ENCODE results near the gene GADD45GIP1.

GADD45GIP1 gene

DNA sequence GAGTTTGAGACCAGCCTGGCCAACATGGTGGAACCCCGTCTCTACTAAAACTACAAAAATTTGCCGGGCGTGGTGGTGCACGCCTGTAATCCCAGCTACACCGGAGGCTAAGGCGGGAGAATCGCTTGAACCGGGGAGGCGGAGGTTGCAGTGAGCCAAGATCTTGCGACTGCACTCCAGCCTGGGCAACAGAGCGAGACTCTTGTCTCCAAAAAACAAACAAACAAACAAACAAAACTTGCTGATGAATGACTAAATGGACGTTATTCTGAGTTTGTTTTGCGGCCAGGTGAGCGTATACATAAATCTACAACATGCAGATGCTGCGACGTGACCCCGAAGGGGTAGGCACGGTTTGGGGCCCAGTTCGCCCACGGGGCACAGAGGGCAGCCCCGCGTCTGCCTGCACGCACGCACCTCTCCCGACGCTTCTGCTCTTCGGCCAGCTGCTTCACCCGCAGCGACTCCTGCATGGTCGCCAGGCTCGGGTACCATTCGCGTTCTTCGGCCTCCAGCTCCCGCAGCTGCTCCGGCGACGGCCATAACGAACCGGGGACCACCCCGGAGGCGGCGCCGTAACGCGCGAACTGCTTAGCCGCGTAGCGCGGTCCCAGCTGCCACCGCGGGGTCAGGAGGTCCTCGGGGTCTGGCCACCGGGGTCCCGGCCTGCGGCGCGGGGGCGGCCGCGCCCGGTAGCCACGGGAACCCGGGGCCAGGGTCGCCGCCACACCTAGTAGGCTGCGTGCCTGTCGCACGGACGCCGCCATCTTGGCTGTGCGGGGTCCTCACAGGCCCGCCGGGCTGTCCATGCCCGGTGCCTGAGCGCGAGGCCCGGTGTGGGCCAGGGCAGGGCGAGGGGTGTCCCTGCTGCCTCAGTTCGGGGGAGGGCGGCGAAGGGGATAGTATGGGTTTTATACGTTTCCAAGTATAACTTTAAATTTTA is at the start of gene GADD45GIP1:
Gene GADD45GIP1 (minus strand): TSS at position 778 of the 943 bp plus-strand sequence. CDS start 11 bp downstream, at position 767.
- peak; percentile 89 for DNase-seq

DNA sequence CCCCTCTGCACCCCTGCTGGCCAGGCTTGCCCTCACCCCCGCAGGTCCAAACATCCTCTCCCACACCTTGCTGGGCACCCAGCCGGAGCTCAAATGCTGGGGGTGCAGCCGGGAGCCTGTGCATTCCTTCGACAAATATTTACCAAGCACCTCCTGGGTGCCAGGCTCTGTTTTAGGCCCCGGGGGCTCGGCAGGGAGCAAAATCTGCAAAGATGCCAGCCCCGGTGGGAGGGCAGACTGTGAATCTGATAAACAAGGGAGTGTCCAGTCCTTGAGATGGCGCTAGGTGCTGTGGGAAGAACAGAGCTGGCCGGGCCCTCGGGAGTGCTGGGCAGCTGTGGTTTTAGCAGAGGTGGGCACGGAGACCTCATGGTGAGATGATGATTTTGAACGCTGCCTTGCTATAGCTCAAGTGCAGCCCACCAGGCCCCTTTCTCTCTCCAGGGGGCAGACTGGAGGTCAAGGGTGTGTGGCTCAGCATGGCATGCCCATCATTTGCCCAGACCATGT is 48.9 kb upstream of the GADD45GIP1 start:
- no peak for DNase-seq

DNA sequence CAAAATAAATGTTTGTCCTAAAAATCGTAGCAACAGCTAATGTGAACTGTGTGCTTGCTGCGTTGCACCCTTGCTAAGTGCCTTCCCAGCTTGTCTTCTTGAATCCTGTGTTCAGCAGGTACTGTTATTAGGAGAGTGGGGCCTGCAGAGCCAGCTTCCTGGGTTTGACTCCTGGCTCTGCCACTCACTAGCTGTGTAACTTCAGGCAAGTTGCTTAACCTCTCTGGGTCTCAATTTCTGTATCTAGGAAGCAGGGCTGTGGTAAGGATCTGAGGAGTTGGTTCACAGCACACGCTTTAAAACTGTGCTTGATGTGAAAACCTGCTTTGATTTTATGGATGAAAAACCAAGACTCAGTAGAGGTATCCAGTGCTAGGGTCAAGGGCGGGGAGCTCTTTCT is 48.2 kb upstream of the GADD45GIP1 start:
- DNase-seq, result no peak

DNA sequence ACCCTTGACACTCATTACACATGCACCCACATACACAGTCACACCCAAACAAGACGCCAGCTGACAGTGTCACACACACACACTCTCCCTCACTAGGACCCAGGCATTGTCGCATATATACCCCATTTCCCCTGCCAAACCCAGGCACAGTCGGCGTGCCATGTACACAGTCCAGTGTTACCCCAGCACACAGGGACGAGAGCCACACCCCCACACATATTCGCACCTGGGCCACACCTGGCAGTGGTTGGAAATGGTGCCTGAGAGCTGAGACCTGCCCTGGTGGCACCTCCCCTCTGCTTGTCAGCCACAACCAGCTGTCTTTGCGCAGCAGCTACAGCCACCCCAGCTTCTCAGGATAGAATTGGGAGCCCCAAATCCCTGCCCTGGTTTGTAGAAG is 47.2 kb upstream of the GADD45GIP1 start:
- no peak for DNase-seq

DNA sequence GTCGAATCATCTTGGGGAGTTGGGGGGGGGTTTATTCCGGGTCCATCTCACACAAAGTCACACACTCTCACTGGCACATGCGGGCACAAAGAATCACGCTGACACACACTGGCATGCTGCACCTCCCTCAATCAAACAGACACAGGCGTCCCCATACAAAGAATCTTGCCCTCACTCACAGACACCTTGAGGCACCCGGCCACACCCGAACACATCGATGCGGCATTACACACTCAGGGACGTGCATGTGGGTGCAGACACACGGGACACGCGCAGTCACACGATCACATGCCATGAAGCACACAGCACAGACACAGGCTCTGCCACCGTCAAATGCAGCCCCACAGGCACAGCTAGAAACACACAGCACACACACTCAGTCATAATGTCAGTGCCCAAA is 46.1 kb upstream of the GADD45GIP1 start:
- no peak for DNase-seq

DNA sequence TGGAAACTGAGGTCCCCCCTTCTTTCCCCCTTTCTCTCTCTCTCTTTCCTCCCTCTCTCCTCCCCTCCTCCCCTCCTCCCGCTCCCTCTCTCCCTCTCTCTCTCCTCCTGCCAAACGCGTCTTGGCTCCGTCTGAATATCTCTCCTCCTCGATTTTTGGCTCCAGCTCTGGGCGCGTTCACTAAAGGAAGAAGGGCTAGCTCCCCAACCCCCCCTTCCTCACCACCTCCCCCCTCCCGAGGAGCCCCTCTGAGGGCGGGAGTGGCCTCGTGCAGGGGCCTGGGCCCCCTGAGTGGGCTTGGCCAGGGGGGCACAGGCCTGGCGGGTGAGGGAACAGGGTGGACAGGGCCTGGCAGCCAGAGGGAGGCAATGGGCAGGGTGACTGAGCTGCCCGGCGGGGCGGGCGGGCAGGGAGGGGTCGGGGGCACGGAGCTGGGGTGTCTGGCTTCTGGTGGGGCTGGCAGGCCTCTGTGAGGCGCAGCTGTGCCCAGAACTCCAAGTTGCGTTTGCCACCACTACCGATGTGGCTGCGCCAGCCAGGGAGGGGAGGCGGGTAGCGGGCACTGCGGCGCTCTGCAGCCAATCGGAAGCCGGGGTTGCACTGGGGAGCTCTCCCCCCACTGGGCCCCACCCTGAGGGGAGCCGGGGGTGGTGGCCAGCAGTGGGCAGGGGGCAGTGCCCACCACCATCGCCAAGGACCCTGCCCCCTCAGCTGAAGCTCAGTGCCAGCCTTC is 45.3 kb upstream of the GADD45GIP1 start:
- no peak for DNase-seq

DNA sequence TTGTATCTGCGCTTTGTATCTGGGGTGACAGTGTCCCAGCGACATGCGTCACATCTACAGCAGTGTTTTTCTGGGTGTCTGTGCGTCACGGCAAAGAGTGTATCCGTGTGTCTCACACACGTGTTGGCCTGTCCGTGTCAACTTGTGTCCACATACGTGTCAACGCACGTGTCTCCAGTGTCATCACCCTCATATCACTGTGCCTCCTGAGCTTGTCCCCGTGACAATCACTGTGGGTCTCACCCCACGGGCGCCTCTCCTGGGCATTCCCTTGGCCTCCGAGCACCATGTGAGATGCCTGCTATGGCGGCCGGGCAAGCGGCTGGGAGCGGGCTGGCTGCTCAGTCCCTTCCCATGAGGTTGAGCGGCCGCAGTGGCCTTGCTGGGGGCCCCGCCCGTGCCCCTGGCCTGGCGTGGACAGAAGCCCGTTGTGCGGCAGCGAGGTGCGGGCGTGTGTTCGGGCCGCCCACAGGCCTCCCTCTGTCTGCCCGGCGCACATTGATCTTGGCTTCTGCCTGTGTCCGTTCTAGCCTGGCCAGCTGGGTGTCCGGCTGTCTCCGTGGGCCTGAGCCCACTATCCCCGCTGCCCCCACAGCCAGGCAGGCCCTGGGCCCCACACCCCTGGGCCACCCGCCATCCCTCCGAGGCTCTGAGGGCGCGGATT is 44.6 kb upstream of the GADD45GIP1 start:
- DNase-seq, result no peak

DNA sequence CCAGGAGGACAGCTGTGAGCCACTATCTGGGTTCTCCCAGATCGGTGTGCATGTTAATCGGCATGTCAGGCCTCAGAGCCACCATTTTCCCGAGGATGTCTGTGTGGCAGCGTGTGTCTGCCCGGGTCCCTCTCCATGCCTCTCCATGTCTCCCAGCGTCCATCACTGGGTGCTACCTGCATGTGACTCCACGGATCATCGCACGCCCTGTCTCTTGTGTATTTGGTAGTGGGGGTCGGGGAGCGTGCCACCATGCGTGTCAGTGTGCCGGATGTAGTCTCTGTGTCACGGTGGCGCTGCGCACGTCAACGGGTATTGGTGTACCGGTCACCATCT is 44.1 kb upstream of the GADD45GIP1 start:
- no peak for DNase-seq

DNA sequence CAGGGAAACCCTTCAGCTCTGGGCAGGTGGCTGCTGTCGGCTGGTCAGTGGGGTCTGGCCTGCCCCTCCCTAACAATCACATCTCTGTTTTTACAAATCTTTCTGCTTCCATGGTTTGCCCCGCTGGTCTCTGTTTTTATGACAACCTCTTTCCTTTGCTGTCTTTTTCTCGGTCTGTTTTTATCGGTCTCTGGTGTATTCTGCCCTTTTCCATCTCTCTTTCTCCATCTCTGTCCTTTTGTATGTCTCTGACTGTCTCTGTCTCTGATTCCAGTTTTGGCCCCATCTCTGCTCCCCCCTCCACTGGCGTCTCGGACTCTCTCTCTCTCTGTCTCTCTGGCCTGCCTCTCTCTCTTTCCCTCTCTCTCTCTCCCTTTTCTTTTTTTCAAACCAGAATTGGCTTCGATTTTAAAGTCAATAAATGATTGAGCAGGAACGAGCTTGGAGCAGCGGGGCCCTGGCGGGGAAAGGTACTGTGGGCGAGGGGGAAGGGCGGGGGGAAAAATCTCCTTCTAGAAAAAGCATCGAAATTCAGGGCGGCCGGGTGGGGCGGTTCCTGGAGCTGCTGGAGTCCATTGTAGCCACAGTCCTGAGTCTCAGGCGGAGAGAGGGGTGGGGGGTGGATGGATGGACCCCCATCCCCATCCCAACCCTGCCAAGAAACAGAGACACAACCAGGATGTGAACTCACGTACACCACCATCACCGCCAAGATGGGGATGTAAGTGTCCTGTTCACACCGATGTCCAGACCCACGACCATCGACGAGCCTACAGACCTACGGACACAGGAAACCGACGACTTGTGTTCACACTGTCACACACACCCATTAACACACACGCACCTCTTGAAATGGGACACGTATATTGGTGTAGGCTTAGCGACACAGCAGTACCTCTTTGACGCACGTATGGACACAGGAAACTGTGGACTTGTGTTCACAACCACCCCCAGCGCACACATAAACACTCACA is 41.2 kb upstream of the GADD45GIP1 start:
- DNase-seq, result no peak

DNA sequence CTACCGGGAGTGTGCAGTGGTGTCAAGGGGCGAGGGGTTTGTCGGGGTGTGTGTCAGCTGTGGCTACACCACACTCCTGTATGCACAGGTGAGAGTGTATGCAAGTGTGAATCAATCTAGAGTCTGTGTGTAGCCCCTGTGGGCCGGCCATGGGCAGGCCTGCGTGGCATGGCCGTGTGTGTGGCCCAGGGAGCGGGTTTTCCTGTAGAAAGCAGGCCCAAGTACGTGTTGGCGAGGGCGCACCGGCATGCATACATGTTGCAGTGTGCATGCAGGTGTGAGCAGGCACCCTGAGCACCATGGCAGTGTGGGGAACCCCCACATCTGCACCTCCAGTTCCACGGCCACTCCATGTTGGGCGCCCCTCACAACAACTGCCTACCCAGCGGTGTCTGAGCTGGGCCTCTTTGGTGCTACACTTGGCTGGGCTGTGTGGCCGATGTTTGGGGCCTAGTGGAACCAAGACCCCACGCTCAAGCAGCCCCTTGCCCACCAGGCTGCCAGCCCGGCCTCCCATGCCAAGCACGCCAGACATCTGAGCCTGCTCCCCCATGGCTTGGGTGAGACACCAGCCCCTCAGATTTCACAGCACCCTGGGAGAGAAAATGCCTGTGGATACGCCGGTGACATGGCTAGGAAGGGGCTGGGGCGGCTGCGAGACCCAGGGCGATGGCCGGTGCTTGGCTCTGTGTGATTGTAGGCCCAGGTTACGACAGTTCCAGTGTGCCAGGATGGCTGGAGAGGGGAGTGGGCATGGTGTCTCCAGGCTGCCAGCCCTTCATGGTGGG is 40.4 kb upstream of the GADD45GIP1 start:
- DNase-seq, result no peak

DNA sequence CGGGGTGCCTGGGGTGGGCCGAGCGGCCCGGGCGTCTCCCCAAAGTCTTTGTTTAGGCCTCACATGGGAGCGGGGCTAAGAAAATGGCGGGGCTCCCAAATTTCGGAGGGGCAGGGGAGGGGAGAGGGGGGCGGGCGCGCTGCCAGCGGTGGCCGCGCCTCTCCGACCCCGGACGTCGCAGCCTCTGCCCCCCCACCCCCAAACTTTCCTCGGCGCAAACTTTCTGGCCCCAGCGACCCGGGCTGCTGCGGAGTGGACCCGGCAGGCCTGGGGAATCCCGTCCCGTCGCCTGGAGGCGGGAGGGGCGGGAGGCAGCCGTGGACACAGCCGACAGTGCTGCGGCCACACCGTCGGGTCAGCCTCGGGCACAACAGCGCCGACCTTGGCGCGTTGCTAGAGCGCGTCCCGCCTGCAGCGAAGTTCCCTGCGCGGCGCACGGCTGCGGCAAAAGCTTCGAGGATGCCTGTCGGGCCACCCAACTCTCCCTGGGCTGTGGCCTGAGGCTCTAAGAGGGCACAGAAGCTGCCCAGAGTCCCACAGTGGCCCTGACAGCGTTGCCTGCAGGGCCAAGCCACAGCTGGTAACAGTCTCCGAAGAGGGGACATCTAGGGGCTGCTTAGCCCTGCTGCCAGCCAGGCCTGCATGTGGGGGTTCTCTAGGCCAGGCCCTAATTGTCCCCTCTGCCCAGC is 39.5 kb upstream of the GADD45GIP1 start:
- no peak for DNase-seq

DNA sequence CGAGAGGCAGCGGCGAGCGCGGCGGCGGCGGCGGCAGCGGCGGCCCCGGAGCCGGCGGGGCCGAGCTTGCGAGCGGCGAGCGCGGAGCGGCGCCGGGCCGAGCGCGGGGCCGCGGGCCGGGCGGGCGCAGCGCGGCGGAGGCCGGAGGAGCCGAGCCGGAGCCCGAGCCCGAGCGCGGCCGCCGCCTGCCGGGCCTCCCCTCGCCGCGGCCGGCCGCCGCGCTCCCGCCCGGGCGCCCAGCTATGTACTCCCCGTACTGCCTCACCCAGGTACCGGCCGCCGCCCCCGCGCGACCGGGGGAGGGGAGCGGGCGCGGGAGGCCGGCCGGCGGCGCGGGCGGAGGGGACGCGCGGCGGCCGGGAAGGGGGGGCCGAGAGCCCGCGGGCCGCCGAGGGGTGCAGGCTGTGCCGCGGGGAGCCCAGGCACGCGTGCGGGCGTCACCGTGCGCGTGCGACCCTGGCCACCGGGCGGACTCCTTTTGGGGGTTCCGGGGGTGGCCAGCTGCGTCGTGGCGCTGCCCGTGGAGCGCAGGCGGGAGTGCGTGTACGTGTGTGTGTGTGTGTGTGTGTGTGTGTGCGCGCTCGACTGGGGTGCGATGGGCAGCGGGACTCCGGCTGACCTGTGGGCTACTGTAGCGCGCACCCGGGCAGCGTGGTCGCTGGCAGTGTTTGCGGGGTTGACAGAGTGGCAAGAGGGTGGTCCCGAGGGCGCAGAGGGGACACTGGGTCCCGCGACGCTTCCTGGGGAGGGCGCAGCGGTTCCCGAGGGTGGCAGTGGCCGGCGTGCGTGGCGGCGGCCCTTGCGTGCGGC is 38.8 kb upstream of the GADD45GIP1 start:
- no peak for DNase-seq

DNA sequence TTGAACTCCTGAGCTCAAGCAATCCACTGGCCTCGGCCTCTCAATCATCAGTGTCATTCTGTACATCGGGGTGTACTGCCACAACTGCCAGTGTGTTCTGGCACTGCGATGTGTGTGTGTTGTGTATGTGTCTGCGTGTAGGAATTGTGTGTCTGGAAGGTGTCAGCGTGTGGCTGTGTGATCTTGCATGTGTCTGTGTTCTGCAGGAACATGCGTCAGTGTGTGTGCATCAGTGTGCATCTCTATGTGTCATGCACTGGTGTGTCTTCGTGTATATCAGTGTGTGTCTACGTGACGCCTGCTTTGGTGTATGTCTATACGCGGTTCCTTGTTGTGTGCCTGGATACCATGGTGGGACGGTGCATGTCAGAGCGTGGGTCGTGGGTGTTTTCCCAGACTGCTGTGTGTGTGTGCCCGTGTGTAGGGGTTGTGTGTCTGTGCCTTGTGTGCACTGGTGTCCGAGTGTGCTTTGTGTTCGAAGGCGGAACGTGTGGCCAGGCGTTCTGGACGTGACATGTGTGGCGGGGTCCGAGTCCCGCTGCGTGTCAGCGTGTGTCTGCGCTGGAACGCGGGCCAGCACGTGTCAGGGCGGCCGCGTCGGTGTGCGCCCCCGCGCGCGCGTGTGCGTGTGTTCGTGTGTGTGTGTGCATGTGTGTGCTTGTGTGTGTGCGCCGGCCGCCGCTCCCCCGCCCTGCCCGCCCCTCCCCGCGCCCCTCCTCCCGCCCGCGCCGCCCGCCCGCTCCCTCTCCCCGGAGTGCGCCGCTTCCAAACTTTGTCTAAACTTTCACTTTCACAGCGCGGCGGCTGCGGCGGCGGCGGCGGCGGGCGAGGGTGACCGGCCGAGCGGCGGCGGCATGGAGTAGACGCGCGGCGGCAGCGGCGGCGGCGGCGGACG is 37.9 kb upstream of the GADD45GIP1 start, which contains the start of gene NFIX:
Gene NFIX (plus strand): TSS at position 775 of the 895 bp plus-strand sequence. CDS start 363 bp downstream, outside the sequence.
- DNase-seq, result peak; percentile 48

DNA sequence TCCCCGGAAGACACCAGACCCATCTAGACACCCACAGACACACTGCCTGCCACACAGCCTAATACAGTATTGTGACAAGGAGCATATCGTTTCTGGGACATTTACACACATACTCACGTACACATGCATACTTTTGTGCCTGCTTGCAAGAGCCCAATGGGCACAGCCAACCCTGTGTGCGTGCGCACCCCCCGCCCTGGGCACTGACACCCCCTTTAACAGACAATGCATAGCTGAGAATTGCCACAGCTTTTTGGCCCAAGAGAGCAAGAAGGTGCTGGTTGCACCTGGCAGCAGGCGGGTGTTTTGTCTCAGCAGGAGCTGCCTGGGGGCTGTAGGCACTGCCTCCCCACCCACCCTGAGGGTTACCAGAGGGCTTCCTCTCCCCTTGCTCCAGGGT is 36.5 kb upstream of the GADD45GIP1 start:
- no peak for DNase-seq

DNA sequence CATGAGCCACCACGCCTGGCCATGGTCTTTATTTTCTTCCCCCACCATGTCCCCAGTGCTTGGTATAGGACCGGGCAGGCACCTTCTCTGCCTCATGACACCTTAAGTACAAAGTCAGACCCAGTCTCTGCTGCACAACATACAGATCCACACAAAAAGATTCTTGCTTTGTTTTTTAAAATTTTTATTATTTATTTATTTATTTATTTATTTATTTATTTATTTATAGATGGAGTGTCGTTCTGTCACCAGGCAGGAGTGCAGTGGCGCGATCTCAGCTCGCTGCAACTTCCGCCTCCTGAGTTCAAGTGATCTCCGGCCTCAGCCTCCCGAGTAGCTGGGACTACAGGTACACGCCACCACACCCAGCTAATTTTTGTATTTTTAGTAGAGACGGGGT is 35.7 kb upstream of the GADD45GIP1 start:
- DNase-seq, result no peak

DNA sequence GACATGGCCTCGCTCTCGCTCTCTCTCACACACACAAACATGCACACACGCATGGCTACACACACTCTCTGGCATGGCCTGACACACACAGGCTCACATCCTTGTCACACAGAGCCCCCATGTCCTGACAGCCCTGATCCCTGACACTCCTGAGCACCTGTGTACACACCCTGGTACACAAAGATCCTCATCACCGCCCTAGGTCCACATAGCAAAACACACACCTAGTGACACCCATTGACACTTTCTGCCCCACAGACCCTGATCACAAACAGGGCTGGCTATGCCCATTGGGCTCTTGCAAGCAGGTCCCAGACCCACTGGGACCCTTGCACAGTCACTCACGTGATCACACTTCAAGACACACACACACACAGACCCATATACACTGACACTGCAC is 34.3 kb upstream of the GADD45GIP1 start:
- DNase-seq, result no peak

DNA sequence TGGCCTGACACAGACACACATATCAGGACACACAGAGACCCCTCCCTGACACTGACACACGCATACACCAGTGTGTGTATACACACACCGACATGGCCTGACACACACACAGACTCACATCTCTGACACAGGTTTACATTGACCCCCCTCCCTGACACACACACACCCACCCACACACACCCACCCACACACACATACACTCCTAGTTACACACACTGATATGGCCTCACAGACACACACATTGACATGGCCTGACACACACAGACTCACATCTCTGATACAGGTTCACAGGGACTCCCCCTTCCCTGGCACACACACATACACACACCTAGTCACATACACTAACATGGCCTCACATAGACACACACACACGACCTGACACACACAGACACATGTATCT is 33.8 kb upstream of the GADD45GIP1 start:
- no peak for DNase-seq

DNA sequence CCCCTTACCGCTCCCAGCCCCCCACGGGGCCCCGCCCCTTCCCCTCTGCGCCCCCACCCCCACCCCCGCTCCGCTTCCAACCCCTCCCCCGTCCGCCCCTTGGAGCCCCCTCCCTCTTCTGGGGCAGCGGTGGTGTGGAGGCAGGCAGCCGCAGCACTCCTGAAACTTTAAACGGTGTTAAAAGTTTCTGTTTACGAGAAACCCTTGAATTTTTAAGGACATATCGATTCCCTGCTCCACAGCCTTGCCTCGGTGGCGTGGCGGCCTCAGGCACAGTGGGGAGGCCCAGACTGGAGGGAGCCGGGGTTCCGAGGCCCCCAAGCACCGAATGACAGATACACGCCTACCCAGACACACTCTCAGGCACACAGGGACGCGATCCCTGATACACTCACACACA is 33.4 kb upstream of the GADD45GIP1 start:
- no peak for DNase-seq

DNA sequence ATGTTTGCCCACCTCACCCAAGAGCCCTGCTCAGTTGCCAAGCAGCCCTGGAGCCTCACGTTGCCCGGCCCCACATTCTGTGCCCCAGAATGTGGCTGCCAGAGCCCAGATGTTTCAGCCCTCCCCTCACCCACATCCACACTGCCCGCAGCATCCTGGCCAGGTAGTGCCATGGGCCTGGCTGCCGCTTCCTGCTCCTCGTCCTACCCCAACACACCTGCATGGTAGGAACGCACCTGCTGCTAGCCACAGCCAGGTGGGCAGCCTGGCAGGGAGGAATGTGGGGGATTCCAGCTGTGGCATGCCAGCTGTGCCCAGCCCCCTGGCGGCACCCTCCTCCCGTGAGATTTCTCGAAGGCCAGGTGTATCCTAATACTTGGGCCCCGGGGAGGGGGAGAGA is 30.8 kb upstream of the GADD45GIP1 start:
- no peak for DNase-seq

All from activated CD4-positive, CD25-positive, alpha-beta regulatory T cell treated with anti-CD3 and anti-CD28 coated beads, Interleukin-2, amount 50 U/mL, for 72 hours (primary cell).